ENCODE measurements around the gene LIPA. TPM values are rescaled to one million over a fixed set of nuclear protein-coding genes. Genes with fewer than 3 reads are reported as not detected.
A peak's percentile ranks its signal among the peaks of the same experiment; 100 is the strongest.
"Not testable (repeated sequence)": the region's sequence is repeated elsewhere in the genome, so short reads cannot be mapped to it uniquely, and the experiment has no call there.

Gene LIPA
- total RNA-seq: 43.5 TPM

DNA sequence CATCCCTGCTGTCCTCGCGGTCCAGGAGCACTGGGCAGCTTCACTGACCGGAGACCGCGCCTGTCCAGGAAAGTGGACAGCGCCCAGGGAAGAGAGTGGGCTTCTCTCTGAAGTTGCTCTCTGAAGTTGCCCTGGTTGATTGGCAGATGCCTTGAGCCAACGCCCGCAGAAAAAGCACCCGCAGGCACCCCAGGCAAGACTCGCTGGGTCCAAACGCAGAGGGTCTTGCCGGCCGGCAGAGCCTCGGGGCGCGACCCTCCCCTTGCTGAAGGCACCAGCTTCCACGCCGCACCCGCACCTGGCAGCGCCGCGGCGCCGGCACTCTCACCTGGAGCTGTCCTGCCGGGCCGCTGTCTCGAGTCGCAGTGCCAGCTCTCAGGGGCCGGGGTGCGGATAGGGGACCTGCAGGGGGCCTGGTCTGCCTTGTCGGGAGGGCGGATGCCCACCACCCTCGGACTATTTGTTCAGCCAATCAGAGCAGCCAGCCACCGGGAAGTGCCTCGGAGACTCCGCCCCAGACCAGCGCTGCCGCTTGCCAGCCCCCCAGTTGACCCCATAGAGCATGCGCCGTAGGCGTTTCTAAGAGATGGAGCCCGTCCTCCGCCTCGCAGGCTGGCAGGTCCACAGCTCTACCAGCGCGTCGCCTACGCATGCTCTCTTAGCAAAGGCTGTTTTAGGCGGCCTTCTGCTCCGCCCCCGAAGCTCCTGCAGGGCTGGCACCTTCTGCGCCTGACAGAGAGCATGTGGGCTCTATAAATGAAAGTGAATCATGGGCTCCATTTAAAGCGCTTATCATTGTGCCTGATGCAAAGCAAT is at the start of gene LIPA:
TSS of gene LIPA (minus strand) at position 367 of the 816 bp plus-strand sequence. CDS start 4,127 bp downstream, outside the sequence.
- peak; percentile 90 for DNase-seq

DNA sequence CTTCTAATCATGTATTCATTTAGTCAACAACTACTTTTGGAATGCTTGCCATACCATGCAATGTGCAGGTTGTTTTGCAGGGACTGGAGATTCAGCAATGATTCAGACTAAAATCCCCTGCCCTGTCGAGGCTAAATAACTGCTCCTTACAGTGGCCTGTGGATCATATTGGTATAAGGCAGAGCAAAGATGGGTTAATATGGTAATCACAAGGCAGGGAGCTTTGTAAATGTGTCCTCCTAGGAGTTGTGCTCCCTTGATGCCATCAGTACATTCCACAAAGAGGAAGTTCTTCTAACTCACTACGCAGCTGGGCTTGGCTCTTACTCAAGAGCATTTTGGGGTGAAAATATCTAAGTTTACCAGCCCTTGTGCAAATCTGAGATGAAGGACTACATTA is 49.7 kb upstream of the LIPA start:
- DNase-seq: peak; percentile 55

DNA sequence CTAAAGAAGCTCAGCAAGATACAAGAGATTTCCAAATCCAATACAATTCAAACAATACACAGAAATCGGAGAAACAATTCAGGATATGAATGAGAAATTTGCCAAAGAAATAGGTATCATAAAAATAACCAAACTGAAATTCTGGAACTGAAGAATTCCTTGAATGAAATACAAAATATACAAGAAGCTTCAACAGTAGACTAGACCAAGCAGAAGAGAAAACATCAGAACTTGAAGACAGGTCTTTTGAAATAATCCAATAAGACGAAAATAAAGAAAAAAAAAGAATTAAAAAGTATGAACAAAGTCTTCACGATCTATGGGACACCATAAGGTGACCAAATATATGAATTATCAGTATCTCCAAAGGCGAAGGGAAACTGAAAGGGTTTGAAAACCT is 47.5 kb upstream of the LIPA start:
- no peak for DNase-seq

DNA sequence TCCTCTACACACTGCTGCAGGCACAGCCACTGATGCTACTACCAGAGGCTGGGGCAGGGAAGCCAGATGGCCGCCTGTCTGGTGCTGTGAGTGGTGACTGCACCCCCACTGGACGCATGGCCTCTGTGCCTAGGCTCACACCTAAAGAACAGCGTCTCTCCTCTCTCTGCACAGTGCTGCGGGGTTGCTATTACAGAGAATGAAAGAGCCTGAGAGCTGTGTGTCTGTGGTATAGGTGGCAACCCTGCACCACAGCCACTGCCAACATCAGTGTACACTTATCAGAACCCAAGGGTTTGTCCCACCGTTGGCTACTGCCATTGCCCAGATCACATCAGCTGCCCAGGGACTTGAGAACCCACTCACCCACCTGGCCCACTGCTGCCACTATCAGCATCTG is 46.2 kb upstream of the LIPA start:
- DNase-seq: no peak

DNA sequence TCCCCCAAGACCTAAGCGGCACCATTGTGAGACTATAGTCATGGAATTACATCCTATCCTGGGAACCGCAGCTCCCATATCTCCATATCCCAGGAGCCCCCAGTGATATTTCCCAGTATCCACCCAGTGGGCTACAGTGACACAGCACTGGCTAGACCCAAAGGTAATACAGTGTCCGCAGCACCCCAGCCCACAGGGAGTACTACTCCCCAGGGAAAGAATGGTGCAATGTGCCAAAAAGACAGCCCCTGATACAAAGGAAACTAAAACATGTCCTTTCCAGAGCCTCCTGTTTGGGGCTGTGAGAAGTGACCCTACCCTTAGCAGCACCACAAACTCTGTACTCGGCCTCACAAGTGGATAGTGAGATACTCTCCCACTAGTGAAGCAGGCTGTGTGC is 45.8 kb upstream of the LIPA start:
- no peak for DNase-seq

DNA sequence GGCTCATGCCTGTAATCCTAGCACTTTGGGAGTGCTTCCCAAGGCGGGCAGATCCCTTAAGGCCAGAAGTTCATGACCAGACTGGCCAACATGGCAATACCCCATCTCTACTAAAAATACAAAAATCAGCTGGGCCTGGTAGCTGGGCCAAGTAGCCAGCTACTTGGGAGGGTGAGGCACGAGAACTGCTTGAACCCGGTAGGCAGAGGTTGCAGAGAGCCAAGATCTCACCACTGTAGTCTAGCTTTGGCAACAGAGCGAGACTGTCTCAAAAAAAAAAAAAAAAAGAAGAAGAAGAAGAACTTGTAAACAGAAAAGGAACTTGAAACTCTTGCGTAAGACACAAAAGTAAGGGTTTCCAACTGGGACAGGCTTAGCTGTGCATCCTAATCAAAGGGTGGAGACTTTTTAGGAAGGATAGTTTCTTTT is 44.7 kb upstream of the LIPA start:
- DNase-seq: no peak

DNA sequence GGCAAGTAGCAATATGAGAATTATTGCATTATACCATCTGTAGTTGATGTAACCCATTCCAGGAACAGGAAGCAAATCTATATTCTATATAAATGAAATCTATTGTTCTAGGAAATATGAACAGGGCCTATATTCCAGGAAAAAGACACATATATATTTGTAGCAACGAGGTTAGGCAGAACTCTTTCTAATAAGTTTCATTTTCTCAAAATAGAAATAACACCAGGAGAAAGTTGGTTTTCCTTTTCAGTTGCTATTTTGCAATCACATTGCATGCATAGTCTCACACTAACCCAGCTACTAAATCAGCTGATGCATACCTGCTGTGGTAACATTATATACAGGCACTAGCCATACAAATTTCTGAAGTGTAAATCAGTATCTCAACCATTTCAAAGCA is 44.0 kb upstream of the LIPA start:
- DNase-seq: no peak

DNA sequence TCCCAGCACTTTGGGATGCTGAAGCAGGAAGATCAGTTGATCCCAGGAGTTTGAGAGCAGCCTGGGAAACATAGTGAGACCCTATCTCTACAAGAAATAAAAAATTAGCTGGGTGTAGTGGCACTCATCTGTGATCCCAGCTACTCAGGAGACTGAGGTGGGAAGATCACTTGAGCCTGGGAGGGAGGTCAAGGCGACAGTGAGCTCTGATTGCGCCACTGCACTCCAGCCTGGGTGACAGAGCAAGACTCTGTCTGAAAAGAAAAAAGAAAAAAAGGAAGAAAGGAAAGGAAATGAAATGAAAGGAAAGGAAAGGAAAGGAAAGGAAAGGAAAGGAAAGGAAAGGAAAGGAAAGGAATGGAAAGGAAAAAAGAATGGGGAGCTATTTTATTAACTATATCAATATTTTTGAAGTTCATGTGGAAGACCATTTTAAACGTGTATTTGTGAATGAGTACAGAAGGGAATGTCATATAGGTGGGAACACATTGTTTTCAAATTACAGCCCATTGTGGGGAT is 43.2 kb upstream of the LIPA start:
- DNase-seq: no peak

DNA sequence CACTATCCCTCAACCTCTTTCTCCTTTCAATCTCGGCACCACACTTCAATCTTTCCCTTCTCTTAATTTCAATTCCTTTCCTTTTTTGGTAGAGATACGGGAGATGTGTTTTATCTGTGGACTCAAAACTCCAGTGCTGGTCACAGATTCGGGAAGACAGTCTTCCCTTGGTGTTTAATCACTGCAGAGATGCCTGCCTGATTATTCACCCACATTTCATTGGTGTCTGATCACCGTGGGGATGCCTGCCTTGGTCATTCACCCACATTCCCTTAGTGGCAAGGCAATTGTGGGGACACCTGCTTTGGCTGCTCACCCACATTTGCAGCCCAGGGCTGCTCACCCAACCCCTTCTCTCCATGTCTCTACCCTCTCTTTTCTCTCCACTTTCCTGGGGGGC is 33.7 kb upstream of the LIPA start:
- not testable (repeated sequence) for DNase-seq

DNA sequence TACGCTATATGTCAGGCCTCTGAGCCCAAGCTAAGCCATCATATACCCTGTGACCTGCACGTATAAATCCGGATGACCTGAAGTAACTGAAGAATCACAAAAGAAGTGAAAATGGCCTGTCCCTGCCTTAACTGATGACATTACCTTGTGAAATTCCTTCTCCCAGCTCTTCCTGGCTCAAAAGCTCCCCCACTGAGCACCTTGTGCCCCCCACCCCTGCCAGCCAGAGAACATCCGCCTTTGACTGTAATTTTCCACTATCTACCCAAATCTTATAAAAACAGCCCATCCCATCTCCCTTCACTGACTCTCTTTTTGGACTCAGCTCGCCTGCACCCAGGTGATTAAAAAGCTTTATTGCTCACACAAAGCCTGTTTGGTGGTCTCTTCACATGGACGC is 33.1 kb upstream of the LIPA start:
- not testable (repeated sequence) for DNase-seq

DNA sequence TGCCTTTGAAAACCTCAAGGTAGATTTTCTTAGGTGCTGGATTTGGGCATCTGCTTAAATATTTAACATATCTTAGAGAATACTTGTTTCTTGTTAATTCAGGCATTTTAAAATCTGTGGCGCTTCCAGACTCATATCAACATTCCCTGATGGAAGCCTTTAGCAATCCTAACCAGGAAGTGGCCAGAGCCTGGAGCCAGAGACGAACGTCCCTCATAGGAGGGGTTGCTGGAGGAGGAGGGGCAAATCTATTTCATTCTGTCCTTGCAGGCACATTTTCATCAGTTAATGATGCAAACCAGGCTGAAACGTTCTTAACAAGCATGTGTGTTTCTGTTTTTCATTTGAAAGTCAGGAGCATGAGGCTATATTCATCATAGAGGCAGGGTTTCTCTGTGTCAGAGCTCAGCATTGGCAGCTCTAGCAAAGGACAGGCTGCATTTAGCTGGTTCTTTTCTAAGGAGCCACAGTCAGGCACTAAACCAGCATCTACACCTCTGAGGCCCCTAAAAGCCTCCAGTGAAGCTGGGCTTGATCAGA is 32.4 kb upstream of the LIPA start:
- peak; percentile 95 for DNase-seq

DNA sequence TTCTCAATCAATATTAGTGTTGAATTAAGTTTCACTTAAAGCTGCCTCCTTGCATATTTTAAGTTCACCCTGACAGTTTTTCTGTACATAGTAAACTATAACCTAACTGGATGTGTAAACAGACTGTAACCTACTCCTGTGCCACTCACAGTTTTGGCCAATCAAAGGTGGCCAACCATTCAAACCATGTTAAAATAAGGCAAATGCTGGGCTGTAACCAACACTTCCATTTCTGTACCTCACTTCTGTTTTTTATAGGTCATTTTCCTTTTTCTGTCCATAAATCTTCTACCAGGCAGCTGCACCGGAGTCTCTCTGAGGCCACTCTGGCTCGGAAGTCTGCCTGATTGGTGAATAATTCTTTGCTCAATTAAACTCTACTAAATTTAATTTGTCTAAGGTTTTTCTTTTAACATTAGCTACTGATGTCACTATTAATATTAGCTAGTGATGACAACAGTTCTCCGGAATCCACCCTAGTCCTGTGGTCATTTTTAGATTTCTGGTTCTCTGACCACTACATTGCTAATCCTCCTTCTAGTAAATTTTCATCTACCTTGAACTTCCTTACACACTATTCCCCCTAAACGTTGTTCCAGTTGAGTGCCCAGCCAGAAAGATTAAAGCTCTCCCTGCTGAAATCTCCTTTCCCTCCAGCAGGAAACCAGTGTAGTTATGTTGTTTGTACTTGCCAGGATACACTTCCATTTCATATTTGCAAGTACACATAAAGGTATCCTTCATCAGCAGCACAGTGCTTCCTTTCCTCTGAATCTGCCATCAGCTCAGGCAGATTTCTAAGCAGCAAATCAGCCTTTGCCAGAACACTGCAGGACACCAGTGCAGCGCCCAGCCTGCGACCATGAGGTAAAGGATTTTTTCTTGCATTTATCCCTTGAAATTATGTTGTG is 31.7 kb upstream of the LIPA start:
- peak; percentile 65 for DNase-seq

DNA sequence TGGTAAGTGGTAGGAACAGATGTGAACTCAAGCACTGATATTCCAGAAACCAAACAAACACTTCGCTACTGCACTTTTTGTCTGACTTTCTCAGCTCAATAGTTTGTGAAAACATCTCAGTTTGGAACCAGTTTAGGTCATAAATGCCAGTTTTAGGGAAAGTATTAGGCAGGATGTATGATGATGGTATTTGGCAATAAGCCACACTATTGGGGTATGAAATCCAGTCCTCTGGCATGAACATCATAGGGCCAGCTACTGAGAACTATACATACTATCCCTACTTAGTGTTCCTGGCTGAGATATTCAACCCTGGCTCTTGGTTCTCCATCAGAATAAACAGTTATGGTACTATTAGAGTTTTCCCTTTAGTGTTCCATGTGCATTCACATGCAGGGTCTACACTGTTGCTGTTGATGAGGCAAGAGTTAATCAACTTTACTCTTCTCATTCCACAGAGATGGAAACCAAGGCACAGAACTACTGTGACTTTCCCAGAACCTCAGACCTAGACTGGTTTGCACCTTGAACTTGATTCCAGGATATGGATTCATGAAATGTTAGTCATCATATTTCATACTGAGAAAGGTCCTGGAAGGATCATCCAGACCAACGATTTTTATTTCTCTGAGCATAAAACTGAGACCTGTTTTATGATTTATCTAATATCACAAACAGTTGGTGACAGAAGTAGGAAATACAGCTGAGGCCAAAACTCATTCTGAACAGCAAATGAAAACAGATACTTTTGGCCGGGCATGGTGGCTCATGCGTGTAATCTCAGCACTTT is 30.2 kb upstream of the LIPA start:
- DNase-seq: no peak

DNA sequence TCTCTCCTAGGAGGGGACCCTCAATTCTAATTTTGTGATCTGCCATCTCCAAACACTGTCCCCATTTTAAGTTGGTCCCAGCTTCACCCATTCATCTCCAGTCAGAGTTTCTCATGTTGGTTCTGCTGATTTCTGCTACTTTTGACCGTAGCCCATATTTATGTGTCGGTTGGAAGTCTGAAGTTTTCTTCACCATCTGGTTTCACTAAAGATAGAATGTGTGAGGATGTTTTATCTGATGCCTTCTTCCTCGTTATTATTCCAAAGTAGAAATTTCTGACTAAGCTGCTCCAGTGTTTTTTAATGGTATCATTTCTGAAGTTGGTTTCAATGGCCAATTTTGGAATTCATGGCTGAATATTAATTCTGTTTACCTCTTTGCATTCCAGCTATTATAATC is 28.9 kb upstream of the LIPA start:
- DNase-seq: peak; percentile 33

DNA sequence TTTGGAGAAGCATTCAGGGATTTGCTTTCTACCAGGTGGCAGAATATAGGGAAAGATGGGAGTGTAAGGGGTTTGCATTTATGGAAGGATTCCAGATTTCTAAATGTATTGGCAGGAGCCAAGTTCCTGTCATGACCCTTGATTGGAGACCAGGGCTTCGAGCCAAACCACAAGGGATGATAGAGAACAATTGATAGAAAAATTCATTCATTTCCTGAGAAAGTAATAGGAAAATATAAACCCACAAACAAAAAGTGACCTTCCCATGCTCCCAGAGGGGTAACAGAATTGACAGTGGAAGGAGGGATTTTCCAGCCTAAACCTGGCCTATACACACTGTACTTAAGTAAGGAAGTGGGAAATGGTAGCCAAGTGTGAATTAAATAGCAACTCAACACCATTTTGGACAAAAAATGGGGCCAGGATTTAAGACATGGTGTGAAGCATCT is 27.9 kb upstream of the LIPA start:
- DNase-seq: peak; percentile 60

DNA sequence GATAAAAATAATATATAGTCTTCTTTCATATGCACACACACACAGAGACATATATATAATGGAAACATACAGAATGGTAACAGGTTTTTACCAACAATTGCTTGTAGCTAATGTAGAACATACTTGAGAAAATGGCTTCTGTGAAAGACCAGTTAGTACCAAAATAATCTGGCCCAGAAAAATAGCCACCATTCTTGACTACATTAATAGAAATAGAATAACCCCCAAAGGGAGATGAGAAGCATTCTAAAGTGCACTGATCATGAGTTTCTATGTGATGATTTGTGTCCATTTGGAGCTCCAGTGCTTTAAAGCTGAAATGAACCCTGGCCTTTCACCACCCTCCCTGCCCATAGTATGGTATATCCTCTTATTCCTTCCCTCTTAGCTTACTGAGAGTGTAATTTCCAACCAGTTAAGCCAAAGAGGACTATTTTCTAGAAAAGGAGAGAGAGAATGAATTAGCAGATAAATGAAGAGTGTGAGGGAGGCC is 27.4 kb upstream of the LIPA start:
- peak; percentile 60 for DNase-seq

DNA sequence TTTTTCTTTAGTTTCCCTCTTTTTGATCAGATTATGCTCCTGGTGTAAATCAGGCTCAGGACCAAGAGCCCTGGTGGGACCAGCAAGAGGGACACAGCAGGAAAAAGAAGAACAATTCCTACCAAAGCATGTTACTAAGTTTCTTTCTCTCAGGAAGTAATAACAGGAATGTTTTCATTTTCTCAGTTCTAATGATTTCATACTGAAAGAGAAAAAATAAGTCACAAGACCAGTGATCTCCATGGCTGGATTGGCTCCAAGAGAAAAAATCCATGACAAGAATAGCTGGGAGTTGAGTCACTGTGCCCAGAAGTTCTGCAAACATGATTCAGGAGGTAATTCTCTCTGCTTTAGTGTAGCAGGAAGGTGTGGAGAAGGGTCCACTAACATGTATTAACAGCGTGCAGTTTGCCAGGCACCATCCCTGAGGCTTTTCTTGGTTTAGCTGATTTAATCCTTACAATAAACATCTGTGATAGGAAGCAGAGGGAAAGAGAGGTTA is 26.5 kb upstream of the LIPA start:
- DNase-seq: peak; percentile 90

DNA sequence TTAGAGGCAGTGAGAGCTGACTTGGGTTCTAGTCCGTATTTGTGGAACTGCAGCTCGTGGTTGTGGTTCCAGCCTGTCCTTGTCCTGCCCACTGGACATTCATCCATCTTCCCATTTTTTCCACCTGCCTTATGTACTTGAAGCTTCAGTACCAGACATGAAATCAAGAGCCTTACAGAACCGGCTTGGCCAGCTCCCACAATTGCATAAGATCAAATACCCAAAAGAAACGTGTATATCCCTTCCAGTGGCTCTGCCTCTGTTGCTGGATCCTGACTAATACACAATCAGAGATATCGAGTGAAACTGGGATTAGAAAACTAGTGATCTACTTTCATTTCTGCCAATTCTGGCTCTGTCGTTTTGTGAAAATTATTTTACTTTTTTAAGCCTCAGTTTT is 23.8 kb upstream of the LIPA start:
- DNase-seq: no peak

DNA sequence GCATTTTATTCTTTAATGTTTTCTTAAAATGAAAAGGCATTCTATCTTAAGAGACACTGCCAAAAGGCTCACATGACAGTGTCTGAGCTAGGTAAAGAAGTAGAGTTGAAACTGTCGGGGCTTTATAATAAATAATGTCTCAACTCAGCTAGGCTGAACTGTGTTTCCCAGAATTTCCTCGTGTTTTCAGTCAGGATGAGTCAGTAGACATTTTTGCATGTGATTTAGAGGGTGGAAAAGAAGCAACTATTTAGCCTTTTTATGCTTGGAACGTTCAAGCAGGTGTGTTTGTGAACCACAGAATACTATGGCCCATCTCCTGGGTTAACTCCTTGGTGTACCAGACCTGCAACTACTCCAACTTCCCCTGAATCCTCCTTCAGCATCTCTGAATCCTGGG is 23.4 kb upstream of the LIPA start:
- no peak for DNase-seq

DNA sequence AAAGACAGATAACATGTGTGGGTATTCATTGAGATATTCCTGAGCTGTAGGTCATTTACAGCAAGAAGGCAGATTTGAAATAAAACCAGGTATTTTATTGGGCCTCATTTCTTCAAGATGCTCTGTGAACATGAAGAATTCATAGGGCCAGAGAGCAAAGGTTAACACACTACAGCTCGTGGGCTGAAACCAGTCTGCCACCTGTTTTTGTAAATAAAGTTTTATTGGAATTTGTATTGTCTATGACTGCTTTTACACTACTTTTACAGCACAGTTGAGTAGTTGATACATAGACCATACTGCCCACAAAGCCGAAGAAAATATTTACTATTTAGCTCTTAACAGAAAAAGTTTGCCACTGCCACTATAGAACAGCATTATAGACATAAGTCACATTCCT is 22.1 kb upstream of the LIPA start:
- no peak for DNase-seq

DNA sequence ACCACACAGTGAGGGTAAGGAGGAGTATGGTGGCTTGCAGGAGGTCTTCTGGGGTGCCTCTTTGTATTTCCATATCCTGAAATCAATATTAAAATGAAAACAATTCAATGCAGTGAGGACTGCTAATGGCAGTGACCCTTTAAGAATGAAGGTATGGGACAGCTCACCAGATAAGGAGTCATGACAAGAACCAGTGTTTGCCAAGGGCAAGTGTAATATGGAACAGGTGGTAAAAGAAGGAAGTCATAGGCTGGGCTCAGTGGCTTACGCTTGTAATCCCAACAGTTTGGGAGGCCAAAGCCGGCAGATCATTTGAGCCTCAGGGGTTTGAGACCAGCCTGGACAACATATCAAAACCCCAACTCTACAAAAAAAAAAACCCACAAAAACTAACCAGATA is 20.0 kb upstream of the LIPA start:
- DNase-seq: no peak

DNA sequence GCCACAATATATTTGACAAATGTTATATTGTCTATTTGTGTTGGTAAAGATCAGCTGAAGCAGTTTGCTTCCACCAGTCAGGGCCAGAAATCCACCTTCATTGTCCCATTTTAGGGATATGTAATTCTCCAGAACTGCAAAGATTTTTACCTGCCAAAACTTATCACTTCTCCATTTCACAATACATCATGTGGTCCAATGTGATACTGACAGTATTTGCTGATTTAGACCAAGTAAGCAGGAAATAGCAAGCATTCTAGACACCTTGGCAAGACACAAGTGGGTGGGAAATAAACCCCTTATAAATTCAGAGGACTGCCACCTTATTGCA is 18.5 kb upstream of the LIPA start:
- DNase-seq: no peak
